K562 (cell line): ENCODE data around the gene FAM20B. TPM values are rescaled to one million over a fixed set of nuclear protein-coding genes. Genes with fewer than 3 reads are reported as not detected.

Source experiments
- FOSL1 ChIP-seq: fragments of 200-800 bp; sonication (Bioruptor generic); conservative IDR thresholded peaks from 2 replicates; pipeline ENCODE4 v1.6.1; 2016; ENCODE audit warnings: missing genetic modification characterization, missing compliant biosample characterization
- HOMEZ ChIP-seq: fragments of 250-450 bp; sonication (Bioruptor Pico); IDR thresholded peaks from 2 replicates; pipeline ENCODE4 v1.4.0; 2020; ENCODE audit warnings: mild to moderate bottlenecking, moderate library complexity
- NFYB ChIP-seq: IDR thresholded peaks from 2 replicates; pipeline ENCODE4 v1.6.1; 2011; ENCODE audit warnings: mild to moderate bottlenecking, moderate library complexity; ENCODE audit not compliant: insufficient read length; ENCODE audit errors: extremely low read depth
- TFE3 ChIP-seq: fragments of 450-650 bp; formaldehyde crosslinking; IDR thresholded peaks from 2 replicates; pipeline ENCODE4 v1.4.0; 2020; ENCODE audit warnings: mild to moderate bottlenecking, mixed read lengths
- TRIM24 ChIP-seq, 2 experiments: fragments of 450-650 bp; IDR thresholded peaks; 2 replicates each; pipeline ENCODE4 v1.6.1; 2016
- YY1 ChIP-seq, 3 experiments: IDR thresholded peaks; 2 replicates each; pipeline ENCODE4 v1.6.1; 2011; ENCODE audit warnings: low read length in 2 of 3, mild to moderate bottlenecking in 2 of 3, moderate library complexity in 2 of 3, borderline replicate concordance in 1 of 3, control low read depth in 1 of 3, low read depth in 1 of 3; ENCODE audit not compliant: insufficient read depth in 3 of 3, insufficient replicate concordance in 2 of 3, control insufficient read depth in 1 of 3, insufficient read length in 1 of 3; ENCODE audit errors: extremely low read depth in 1 of 3
- ZBTB40 ChIP-seq, 2 experiments: fragments of 450-650 bp in 1 of 2; sonication (generic) in 1 of 2; formaldehyde crosslinking in 1 of 2; IDR thresholded peaks; 2 replicates each; pipeline versions ENCODE4 v1.7.1 to v1.9.0; 2016 to 2022; ENCODE audit warnings: inconsistent platforms in 1 of 2, mild to moderate bottlenecking in 1 of 2, missing genetic modification reagents in 1 of 2
- ZBTB9 ChIP-seq: fragments of 450-650 bp; formaldehyde crosslinking; IDR thresholded peaks from 2 replicates; pipeline ENCODE4 v1.4.0; 2020; ENCODE audit warnings: mild to moderate bottlenecking, moderate library complexity
- ZC3H11A ChIP-seq: IDR thresholded peaks from 2 replicates; pipeline ENCODE4 v1.6.1; 2012; ENCODE audit warnings: low read depth, low read length, improper control_type of control experiment
- ZKSCAN8 ChIP-seq: fragments of 200-800 bp; sonication (Bioruptor generic); IDR thresholded peaks from 2 replicates; pipeline ENCODE4 v1.6.1; 2016; ENCODE audit warnings: missing genetic modification characterization, missing compliant biosample characterization
- ZNF224 ChIP-seq: sonication (generic); formaldehyde crosslinking; IDR thresholded peaks from 2 replicates; pipeline ENCODE4 v1.8.0; 2022; ENCODE audit warnings: mild to moderate bottlenecking, missing genetic modification reagents
- ZNF583 ChIP-seq: fragments of 250-450 bp; sonication (Bioruptor Pico); IDR thresholded peaks from 2 replicates; pipeline ENCODE4 v1.4.0; 2020
- polyA plus RNA-seq, 8 experiments: library from polyadenylated mRNA; depleted of rRNA in 4 of 8; stranded (reverse) in 5 of 8; unstranded in 3 of 8; fragments of >200 nt; fragmentation: Nextera tagmentation in 2 of 8; fragmentation: Illumina TruSeq in 1 of 8; extraction: Ambion mirVana in 2 of 8; extraction: Trizol in 1 of 8; gene quantifications; 2 replicates each; pipeline versions ENCODE4 v1.2.1 to v1.2.3, GENCODE V29; 2011 to 2014; ENCODE audit warnings: inconsistent platforms in 1 of 8, missing spikeins in 1 of 8
- total RNA-seq, 7 experiments: library from RNA; depleted of rRNA in 6 of 7; stranded (reverse); fragments of >200 nt in 6 of 7; fragmentation: Illumina TruSeq in 2 of 7; extraction: Trizol in 2 of 7; gene quantifications; 2 replicates each; pipeline versions ENCODE4 v1.2.1 to v1.2.3, GENCODE V29; 2011 to 2021; ENCODE audit warnings: low replicate concordance in 1 of 7

Gene FAM20B
- total and polyA plus RNA-seq, 9 of the 15 experiments (the other 6 are each of a cell fraction or from before 2014, with no cell fraction given): 7.2 to 67.5 (median 42.9) TPM

- TF ChIP-seq ZBTB40 (IDR thresholded peaks at IDR 0.05) (peak; percentile 62), ZBTB40 (CRISPR knock-in tag; IDR thresholded peaks at IDR 0.05) (no peak), TFE3 (CRISPR knock-in tag) (no peak), HOMEZ (CRISPR knock-in tag) (no peak), NFYB (no peak), FOSL1 (tag) (peak; percentile 99), ZKSCAN8 (CRISPR knock-in tag) (peak; percentile 95), ZBTB9 (CRISPR knock-in tag) (peak; percentile 95), ZNF224 (no peak), TRIM24 (IDR thresholded peaks at IDR 0.05) (peak; percentile 100), YY1 (IDR thresholded peaks at IDR 0.05; ENCODE audit: borderline replicate concordance in 1 of 3, control insufficient read depth in 1 of 3, extremely low read depth in 1 of 3, insufficient read depth in 3 of 3, insufficient read length in 1 of 3, insufficient replicate concordance in 2 of 3, low read depth in 1 of 3, low read length in 2 of 3) (no peak), ZNF583 (CRISPR knock-in tag) (peak; percentile 88), ZC3H11A (no peak)
Measured at GRCh38 chr1:179046808-179047635, 21.3 kb downstream of the FAM20B start (continued).
